ENCODE measurements around the gene FOXL3. TPM values are rescaled to one million over a fixed set of nuclear protein-coding genes. Genes with fewer than 3 reads are reported as not detected.
"Not testable (repeated sequence)": the region's sequence is repeated elsewhere in the genome, so short reads cannot be mapped to it uniquely, and the experiment has no call there.

Gene FOXL3
- total and polyA plus RNA-seq, 4 donors = not detected

DNA sequence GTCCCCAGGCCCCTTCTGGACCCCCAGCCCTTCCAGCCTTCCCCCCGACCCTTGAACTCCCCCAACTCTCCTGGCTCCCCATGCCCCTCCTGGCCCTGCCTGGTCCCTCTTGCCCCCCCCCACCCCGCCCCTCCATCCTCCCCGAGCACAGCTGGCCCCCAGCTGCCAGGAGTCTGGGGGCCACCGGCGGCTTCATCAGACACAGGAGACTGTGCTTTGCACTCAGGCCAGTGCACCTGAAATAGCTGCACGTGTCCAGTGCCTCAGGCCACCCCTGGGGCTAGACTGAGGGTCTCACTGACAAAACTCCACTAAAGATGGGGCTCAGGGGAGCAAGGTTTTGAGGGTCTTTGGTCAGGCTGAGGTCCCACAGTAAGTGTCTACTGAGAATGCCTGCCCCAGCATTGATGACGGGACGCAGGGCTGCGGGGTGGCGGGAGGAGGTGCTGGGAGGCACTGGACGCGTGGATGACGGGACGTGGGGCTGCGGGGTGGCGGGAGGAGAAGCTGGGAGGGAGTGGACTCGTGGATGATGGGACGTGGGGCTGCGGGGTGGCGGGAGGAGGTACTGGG is 6.5 kb downstream of the FOXL3 start:
- no peaks in the 10 kb centered on the region for H3K36me3 ChIP-seq (ENCODE audit: control insufficient read depth in 4 of 4, insufficient read depth in 3 of 4, low read depth in 1 of 4, low read length in 3 of 4)
- H3K4me3 ChIP-seq (ENCODE audit: low read depth in 1 of 3, low read length in 3 of 3) = no peak overlapping the region
- no peaks in the 10 kb centered on the region for H3K9me3 ChIP-seq (ENCODE audit: control insufficient read depth in 4 of 4, low read length in 3 of 4)
- no peak overlapping the region for H3K9ac ChIP-seq (ENCODE audit: low read depth in 1 of 2, low read length in 2 of 2)
- peaks cover 5 to 9% (median 7%) of the 10 kb centered on the region in 4 donors for H3K27me3 ChIP-seq (ENCODE audit: control insufficient read depth in 4 of 4, insufficient read depth in 4 of 4, low read length in 3 of 4)
- DNase-seq (ENCODE audit: low spot score) = no peak
- H3K27ac ChIP-seq (ENCODE audit: low read depth in 1 of 2, low read length in 2 of 2) = no peak overlapping the region
- TF ChIP-seq HNF4A (conservative IDR thresholded peaks at IDR 0.05) (no peak), SP1 (IDR thresholded peaks at IDR 0.05) (no peak), YY1 (IDR thresholded peaks at IDR 0.05) (no peak), RAD21 (IDR thresholded peaks at IDR 0.05) (no peak), FOXA2 (IDR thresholded peaks at IDR 0.05) (no peak), RXRA (IDR thresholded peaks at IDR 0.05) (no peak), EGR1 (IDR thresholded peaks at IDR 0.05; ENCODE audit: low read depth in 2 of 2) (no peak), GABPA (IDR thresholded peaks at IDR 0.05 in 1 of 2, conservative IDR thresholded peaks at IDR 0.05 in 1 of 2) (no peak), FOXA1 (IDR thresholded peaks at IDR 0.05) (no peak)
- TF ChIP-seq, protein P1, sequence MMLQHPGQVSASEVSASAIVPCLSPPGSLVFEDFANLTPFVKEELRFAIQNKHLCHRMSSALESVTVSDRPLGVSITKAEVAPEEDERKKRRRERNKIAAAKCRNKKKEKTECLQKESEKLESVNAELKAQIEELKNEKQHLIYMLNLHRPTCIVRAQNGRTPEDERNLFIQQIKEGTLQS (IDR thresholded peaks at IDR 0.05) = no peak
- TF ChIP-seq, protein P2, sequence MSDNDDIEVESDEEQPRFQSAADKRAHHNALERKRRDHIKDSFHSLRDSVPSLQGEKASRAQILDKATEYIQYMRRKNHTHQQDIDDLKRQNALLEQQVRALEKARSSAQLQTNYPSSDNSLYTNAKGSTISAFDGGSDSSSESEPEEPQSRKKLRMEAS (IDR thresholded peaks at IDR 0.05) = no peak
- WGBS = 90% methylated on average over 18 of the region's 20 CpGs
- H3K4me1 ChIP-seq (ENCODE audit: control insufficient read depth in 4 of 4, insufficient read depth in 4 of 4, low read length in 3 of 4) = no peaks in the 10 kb centered on the region

DNA sequence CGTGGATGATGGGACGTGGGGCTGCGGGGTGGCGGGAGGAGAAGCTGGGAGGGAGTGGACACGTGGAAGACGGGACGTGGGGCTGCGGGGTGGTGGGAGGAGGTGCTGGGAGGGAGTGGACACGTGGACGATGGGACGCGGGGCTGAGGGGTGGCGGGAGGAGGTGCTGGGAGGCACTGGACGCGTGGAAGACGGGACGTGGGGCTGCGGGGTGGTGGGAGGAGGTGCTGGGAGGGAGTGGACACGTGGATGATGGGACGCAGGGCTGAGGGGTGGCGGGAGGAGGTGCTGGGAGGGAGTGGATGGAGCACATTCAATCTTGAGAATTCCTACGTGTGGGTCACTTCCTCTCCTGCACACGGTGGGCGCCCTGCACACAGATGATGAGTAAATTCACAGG is 7.2 kb downstream of the FOXL3 start:
- not testable (repeated sequence) for H3K27ac ChIP-seq (ENCODE audit: low read depth in 1 of 2, low read length in 2 of 2); H3K9ac ChIP-seq (ENCODE audit: low read depth in 1 of 2, low read length in 2 of 2); H3K4me1 ChIP-seq (ENCODE audit: control insufficient read depth in 4 of 4, insufficient read depth in 4 of 4, low read length in 3 of 4); H3K36me3 ChIP-seq (ENCODE audit: control insufficient read depth in 4 of 4, insufficient read depth in 3 of 4, low read depth in 1 of 4, low read length in 3 of 4); H3K27me3 ChIP-seq (ENCODE audit: control insufficient read depth in 4 of 4, insufficient read depth in 4 of 4, low read length in 3 of 4); H3K9me3 ChIP-seq (ENCODE audit: control insufficient read depth in 4 of 4, low read length in 3 of 4); DNase-seq (ENCODE audit: low spot score); H3K4me3 ChIP-seq (ENCODE audit: low read depth in 1 of 3, low read length in 3 of 3)
- 85% methylated on average over 23 of the region's 24 CpGs for WGBS

DNA sequence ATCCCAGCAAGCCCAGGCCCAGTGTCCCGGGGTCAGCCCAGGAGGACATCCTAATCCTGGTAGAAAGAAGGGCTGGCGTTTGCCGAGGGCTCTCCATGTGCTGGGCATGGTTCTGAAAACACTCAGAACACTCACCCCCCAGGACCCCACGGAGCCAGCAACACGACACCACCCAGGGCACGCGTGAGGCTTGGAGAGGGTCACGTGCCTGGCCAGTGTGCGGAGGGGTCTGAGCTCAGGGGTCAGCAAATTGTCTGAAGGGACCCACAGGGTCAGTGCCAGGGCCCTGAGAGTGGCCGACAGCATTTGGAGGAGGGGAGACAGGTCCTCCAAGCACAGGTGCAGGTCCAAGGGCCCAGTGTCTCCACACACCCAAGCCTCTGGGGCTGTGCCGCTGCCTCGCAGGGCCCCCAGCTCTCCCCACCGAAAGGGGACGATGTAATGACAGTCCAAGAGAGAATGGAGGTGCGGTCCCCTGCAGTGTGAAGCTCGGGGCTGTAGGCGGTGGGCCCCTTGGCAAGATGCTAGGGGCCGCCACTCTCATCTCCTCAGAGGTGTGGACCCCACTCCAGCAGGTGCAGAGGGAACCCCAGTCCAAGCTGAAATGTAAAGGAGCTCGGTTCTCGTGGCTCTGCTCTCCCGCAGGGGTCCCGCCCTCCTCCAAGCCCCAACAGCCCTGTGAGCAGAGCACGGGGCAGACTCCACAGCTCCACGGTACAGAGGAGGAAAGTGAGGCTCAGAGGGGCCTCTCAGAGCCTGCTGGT is 7.8 kb downstream of the FOXL3 start:
- TF ChIP-seq RXRA (IDR thresholded peaks at IDR 0.05) (no peak), HNF4A (conservative IDR thresholded peaks at IDR 0.05) (no peak), FOXA2 (IDR thresholded peaks at IDR 0.05) (no peak), SP1 (IDR thresholded peaks at IDR 0.05) (no peak), YY1 (IDR thresholded peaks at IDR 0.05) (no peak), HNF4G (IDR thresholded peaks at IDR 0.05) (no peak), JUND (IDR thresholded peaks at IDR 0.05) (no peak), NR2F2 (IDR thresholded peaks at IDR 0.05) (no peak), TAF1 (conservative IDR thresholded peaks at IDR 0.05) (no peak)
- TF ChIP-seq, protein P2 (IDR thresholded peaks at IDR 0.05) = no peak
- TF ChIP-seq, protein P3, sequence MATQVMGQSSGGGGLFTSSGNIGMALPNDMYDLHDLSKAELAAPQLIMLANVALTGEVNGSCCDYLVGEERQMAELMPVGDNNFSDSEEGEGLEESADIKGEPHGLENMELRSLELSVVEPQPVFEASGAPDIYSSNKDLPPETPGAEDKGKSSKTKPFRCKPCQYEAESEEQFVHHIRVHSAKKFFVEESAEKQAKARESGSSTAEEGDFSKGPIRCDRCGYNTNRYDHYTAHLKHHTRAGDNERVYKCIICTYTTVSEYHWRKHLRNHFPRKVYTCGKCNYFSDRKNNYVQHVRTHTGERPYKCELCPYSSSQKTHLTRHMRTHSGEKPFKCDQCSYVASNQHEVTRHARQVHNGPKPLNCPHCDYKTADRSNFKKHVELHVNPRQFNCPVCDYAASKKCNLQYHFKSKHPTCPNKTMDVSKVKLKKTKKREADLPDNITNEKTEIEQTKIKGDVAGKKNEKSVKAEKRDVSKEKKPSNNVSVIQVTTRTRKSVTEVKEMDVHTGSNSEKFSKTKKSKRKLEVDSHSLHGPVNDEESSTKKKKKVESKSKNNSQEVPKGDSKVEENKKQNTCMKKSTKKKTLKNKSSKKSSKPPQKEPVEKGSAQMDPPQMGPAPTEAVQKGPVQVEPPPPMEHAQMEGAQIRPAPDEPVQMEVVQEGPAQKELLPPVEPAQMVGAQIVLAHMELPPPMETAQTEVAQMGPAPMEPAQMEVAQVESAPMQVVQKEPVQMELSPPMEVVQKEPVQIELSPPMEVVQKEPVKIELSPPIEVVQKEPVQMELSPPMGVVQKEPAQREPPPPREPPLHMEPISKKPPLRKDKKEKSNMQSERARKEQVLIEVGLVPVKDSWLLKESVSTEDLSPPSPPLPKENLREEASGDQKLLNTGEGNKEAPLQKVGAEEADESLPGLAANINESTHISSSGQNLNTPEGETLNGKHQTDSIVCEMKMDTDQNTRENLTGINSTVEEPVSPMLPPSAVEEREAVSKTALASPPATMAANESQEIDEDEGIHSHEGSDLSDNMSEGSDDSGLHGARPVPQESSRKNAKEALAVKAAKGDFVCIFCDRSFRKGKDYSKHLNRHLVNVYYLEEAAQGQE (IDR thresholded peaks at IDR 0.05) = no peak
- TF ChIP-seq, protein P4, sequence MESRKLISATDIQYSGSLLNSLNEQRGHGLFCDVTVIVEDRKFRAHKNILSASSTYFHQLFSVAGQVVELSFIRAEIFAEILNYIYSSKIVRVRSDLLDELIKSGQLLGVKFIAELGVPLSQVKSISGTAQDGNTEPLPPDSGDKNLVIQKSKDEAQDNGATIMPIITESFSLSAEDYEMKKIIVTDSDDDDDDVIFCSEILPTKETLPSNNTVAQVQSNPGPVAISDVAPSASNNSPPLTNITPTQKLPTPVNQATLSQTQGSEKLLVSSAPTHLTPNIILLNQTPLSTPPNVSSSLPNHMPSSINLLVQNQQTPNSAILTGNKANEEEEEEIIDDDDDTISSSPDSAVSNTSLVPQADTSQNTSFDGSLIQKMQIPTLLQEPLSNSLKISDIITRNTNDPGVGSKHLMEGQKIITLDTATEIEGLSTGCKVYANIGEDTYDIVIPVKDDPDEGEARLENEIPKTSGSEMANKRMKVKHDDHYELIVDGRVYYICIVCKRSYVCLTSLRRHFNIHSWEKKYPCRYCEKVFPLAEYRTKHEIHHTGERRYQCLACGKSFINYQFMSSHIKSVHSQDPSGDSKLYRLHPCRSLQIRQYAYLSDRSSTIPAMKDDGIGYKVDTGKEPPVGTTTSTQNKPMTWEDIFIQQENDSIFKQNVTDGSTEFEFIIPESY (IDR thresholded peaks at IDR 0.05) = no peak
- no peak overlapping the region for H3K27ac ChIP-seq (ENCODE audit: low read depth in 1 of 2, low read length in 2 of 2)
- H3K4me3 ChIP-seq (ENCODE audit: low read depth in 1 of 3, low read length in 3 of 3) = no peak overlapping the region
- peaks cover 2 to 7% (median 5%) of the 10 kb centered on the region in 4 donors for H3K27me3 ChIP-seq (ENCODE audit: control insufficient read depth in 4 of 4, insufficient read depth in 4 of 4, low read length in 3 of 4)
- no peaks in the 10 kb centered on the region for H3K36me3 ChIP-seq (ENCODE audit: control insufficient read depth in 4 of 4, insufficient read depth in 3 of 4, low read depth in 1 of 4, low read length in 3 of 4)
- H3K4me1 ChIP-seq (ENCODE audit: control insufficient read depth in 4 of 4, insufficient read depth in 4 of 4, low read length in 3 of 4) = no peaks in the 10 kb centered on the region
- no peaks in the 10 kb centered on the region for H3K9me3 ChIP-seq (ENCODE audit: control insufficient read depth in 4 of 4, low read length in 3 of 4)
- no peak for DNase-seq (ENCODE audit: low spot score)
- WGBS = 87% methylated on average over 24 of the region's 24 CpGs
- H3K9ac ChIP-seq (ENCODE audit: low read depth in 1 of 2, low read length in 2 of 2) = no peak overlapping the region

Data from liver (tissue), 9 donors.